ENCODE measurements around the gene KLK3. TPM values are rescaled to one million over a fixed set of nuclear protein-coding genes. Genes with fewer than 3 reads are reported as not detected.

KLK3 gene
- total RNA-seq, 4 donors from 2014 or later, result not detected

DNA sequence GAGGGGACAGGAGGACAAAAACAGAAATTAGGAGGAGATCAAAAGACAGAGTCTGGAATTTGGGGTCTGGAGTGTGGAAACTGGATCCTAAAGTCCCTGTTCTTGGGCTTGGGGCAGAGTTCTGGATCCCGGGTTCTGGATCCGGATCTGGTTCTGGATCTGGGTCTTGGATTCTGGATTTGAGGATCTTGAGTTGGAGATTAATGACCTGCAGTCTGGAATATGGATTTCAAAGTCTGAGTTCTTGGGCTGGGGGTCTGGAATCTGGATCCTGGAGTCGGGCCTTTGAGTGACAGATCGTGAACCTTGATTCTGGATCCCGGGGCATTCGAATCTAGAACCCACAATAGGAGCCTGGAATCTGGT lies 20.9 kb upstream of the KLK3 start:
- Histone ChIP-seq H3K27ac (no peak overlapping the region), H3K9me3 (no peaks in the 10 kb centered on the region), H3K27me3 (peaks cover 20 to 57% (median 21%) of the 10 kb centered on the region in 3 donors), H3K4me3 (no peak overlapping the region), H3K36me3 (no peaks in the 10 kb centered on the region), H3K4me1 (peaks cover 0 to 3% of the 10 kb centered on the region in 2 donors)
- ATAC-seq (no peak), DNase-seq (no peak)
- no peak for TF ChIP-seq POLR2A (IDR thresholded peaks at IDR 0.05)
- TF ChIP-seq, protein P1, sequence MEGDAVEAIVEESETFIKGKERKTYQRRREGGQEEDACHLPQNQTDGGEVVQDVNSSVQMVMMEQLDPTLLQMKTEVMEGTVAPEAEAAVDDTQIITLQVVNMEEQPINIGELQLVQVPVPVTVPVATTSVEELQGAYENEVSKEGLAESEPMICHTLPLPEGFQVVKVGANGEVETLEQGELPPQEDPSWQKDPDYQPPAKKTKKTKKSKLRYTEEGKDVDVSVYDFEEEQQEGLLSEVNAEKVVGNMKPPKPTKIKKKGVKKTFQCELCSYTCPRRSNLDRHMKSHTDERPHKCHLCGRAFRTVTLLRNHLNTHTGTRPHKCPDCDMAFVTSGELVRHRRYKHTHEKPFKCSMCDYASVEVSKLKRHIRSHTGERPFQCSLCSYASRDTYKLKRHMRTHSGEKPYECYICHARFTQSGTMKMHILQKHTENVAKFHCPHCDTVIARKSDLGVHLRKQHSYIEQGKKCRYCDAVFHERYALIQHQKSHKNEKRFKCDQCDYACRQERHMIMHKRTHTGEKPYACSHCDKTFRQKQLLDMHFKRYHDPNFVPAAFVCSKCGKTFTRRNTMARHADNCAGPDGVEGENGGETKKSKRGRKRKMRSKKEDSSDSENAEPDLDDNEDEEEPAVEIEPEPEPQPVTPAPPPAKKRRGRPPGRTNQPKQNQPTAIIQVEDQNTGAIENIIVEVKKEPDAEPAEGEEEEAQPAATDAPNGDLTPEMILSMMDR (IDR thresholded peaks at IDR 0.05 in 4 of 5, conservative IDR thresholded peaks at IDR 0.05 in 1 of 5), result no peak
- in situ Hi-C loops (cut with MboI; ENCODE audit: low sequenced_read_pairs in 4 of 4), result no loop called here
- intact Hi-C loops (cut with DNase I; ENCODE audit: low total_unique reads), result no loop called here

DNA sequence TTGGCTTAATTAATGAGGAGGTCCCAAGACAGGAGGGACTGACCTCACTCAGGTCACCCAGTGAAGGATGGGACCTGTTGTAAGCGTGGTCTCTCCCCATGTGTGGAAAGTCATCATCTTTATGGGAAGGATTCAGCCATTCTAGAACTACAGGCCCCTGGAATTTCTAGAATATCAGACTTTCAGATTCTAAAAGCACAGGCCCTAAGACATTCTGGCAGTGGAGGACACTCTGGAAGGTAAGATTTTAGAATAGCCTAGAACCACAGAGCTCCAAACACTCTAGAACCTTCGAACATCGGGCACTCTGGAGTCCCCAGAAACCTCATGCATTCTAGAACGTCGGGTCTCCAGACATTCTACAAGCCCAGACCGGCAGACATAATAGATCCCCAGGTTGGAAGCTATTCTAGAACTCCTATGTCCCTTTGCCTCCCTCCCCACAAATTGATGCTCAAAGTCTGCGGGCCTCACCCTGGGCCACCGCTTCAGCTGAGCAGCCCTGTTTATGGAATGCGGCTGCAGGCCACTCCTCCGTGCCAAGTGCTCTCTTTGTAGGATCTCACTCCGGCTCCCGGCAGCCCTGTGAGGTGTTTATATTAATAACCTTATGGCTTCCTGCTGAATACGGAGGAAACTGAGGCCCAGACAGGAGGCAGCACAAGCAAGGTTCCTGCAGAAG lies 19.5 kb upstream of the KLK3 start:
- ATAC-seq, result no peak
- no peak for DNase-seq
- TF ChIP-seq POLR2A (IDR thresholded peaks at IDR 0.05), result no peak
- TF ChIP-seq, protein P1 (IDR thresholded peaks at IDR 0.05 in 4 of 5, conservative IDR thresholded peaks at IDR 0.05 in 1 of 5), result no peak
- Histone ChIP-seq H3K27me3 (peaks cover 20 to 58% (median 21%) of the 10 kb centered on the region in 3 donors), H3K27ac (no peak overlapping the region), H3K9me3 (no peaks in the 10 kb centered on the region), H3K4me1 (peaks cover 0 to 3% of the 10 kb centered on the region in 2 donors), H3K36me3 (no peaks in the 10 kb centered on the region), H3K4me3 (peak overlapping the region; percentile 35 to 47 (median 38))
- in situ Hi-C loops (cut with MboI; ENCODE audit: low sequenced_read_pairs in 4 of 4), result no loop called here
- intact Hi-C loops (cut with DNase I; ENCODE audit: low total_unique reads), result no loop called here

DNA sequence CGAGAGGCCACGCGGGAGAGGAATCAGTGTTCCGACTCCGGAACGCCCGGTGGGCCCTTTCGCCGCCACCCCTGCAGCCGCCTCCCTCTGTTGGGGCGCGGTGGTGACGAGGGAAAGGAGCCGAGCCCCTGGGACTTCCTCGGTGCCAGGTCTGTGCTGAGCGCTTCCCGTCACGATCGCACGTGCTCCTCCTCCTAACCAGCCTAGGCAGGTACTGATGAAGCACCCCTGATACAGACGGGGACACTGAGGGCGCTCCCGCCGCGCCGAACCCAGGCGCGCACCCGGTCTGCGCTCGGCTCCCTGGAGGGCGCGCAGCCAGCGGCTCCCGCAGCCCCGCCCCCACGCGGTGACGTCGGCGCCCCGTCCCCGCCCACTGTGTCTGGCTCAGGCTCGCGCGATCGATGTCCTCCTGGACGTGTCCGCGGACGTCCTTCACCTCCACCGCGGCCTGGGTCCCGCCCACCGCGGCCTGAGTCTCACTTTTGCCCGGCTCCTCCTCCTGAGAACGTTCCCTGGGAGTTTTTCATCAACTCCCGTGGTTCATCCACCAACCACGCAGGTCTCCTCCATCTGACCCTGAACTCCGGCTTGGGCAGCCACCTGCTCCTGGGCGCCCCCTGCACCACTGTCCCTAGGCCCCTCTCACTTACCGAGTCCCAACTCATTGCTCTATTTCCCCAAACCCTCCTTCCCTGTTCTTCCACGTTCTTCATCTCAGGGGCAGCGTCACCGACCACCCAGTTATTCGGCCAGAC lies 18.8 kb upstream of the KLK3 start:
- TF ChIP-seq, protein P1 (IDR thresholded peaks at IDR 0.05 in 4 of 5, conservative IDR thresholded peaks at IDR 0.05 in 1 of 5), result no peak
- no peak for TF ChIP-seq POLR2A (IDR thresholded peaks at IDR 0.05)
- H3K27me3 ChIP-seq, result peaks cover 20 to 58% (median 21%) of the 10 kb centered on the region in 3 donors
- DNase-seq (no peak), ATAC-seq (no peak)
- H3K9me3 ChIP-seq, result no peaks in the 10 kb centered on the region
- intact Hi-C loops (cut with DNase I; ENCODE audit: low total_unique reads) (no loop called here), in situ Hi-C loops (cut with MboI; ENCODE audit: low sequenced_read_pairs in 4 of 4) (no loop called here)
- H3K36me3 ChIP-seq, result no peaks in the 10 kb centered on the region
- H3K27ac ChIP-seq, result no peak overlapping the region
- H3K4me1 ChIP-seq, result peaks cover 0 to 3% of the 10 kb centered on the region in 2 donors
- H3K4me3 ChIP-seq, result peak overlapping the region; percentile 35 to 47 (median 38)

DNA sequence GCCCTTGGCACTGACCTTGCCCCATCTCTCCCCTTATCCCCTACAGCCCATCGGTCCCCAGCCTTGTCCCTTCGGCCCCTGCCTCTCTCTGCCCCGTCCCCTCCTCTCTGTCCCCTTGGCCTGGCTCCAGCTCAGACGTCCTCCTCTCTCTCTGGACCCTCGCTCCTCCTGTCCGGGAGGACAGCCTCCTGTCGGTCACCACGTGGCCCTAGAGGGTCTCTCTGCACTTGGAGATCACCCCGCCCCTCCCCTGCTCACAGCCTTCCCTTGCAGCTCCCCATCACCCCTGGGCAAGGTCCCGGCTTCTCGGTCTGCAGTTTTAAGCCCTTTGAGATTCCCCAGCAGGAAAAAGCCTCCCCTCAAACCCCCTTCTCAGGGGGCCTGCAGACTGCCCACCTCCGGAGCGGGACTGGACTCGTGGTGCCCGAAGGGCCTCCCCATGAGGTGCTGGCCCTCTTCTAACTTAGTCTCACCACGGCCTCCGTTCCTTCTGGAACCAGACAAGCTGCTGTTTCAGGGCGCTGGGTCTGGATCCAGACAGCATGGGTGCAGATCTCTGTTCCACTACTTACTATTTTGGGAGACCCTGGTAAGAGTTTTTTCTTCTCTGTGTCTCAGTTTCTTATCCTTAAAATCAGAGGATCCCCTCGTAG lies 18.0 kb upstream of the KLK3 start:
- ATAC-seq (no peak), DNase-seq (no peak)
- Histone ChIP-seq H3K4me1 (peaks cover 0 to 3% of the 10 kb centered on the region in 2 donors), H3K27me3 (peaks cover 20 to 58% (median 21%) of the 10 kb centered on the region in 3 donors), H3K9me3 (no peaks in the 10 kb centered on the region), H3K27ac (no peak overlapping the region), H3K4me3 (no peak overlapping the region), H3K36me3 (no peaks in the 10 kb centered on the region)
- intact Hi-C loops (cut with DNase I; ENCODE audit: low total_unique reads), result no loop called here
- TF ChIP-seq, protein P1 (IDR thresholded peaks at IDR 0.05 in 4 of 5, conservative IDR thresholded peaks at IDR 0.05 in 1 of 5), result no peak
- in situ Hi-C loops (cut with MboI; ENCODE audit: low sequenced_read_pairs in 4 of 4), result no loop called here
